Activated CD8-positive, alpha-beta T cell treated with anti-CD3 and anti-CD28 coated beads for 36 hours (primary cell): Measurements from ENCODE around the gene MIPOL1. TPM values are rescaled to one million over a fixed set of nuclear protein-coding genes. Genes with fewer than 3 reads are reported as not detected.
"Not testable (repeated sequence)": the region's sequence is repeated elsewhere in the genome, so short reads cannot be mapped to it uniquely, and the experiment has no call there.

Experiments
- ATAC-seq: fragments of 200-7000 bp; cut with Tn5 transposase; one replicate; pipeline ENCODE4 v1.10.0; 2021; ENCODE audit warnings: mild to moderate bottlenecking, moderate library complexity
- CTCF ChIA-PET: fragments of 350-600 bp; sonication (Branson Sonifier 250); formaldehyde crosslinking; loops from one replicate; lab custom pipeline; 2021; ENCODE audit warnings: antibody characterized with exemption; lab: Charles Lee
- POLR2A ChIA-PET: fragments of 350-600 bp; sonication (Branson Sonifier 250); formaldehyde crosslinking; loops from one replicate; lab custom pipeline; 2021; ENCODE audit warnings: antibody characterized with exemption; lab: Charles Lee
- DNase-seq: peaks from one replicate; pipeline ENCODE4 v3.0.0-alpha.2; 2020
- H3K27ac Mint-ChIP-seq: one replicate; pipeline ENCODE4 v1.8.0; 2021; ENCODE audit warnings: mild to moderate bottlenecking, mixed read lengths
- H3K27me3 Mint-ChIP-seq: one replicate; pipeline ENCODE4 v1.8.0; 2021; ENCODE audit warnings: mixed read lengths
- H3K36me3 Mint-ChIP-seq: one replicate; pipeline ENCODE4 v1.8.0; 2021; ENCODE audit warnings: low read depth, mixed read lengths
- H3K4me1 Mint-ChIP-seq: one replicate; pipeline ENCODE4 v1.8.0; 2021; ENCODE audit warnings: low read depth, mixed read lengths
- H3K4me3 Mint-ChIP-seq: one replicate; pipeline ENCODE4 v1.8.0; 2021; ENCODE audit warnings: mild to moderate bottlenecking, moderate library complexity, mixed read lengths
- H3K9me3 Mint-ChIP-seq: one replicate; pipeline ENCODE4 v1.8.0; 2021; ENCODE audit warnings: mixed read lengths
- intact Hi-C: fragments of 100-400 bp; cut with micrococcal nuclease; formaldehyde crosslinking; loops from one replicate; pipeline ENCODE4 v1.10.0; 2022
- total RNA-seq, 2 experiments: library from RNA; stranded (reverse); gene quantifications; one replicate each; pipeline ENCODE4 v1.2.3, GENCODE V29; 2021
- TF ChIP-seq, protein P1 (sequence below): fragments of 200-600 bp; IDR thresholded peaks from one replicate; pipeline ENCODE4 v1.8.0; 2022; ENCODE audit warnings: antibody characterized with exemption, mild to moderate bottlenecking

MIPOL1 gene
- total RNA-seq, 2 experiments from 2014 or later: not detected

DNA sequence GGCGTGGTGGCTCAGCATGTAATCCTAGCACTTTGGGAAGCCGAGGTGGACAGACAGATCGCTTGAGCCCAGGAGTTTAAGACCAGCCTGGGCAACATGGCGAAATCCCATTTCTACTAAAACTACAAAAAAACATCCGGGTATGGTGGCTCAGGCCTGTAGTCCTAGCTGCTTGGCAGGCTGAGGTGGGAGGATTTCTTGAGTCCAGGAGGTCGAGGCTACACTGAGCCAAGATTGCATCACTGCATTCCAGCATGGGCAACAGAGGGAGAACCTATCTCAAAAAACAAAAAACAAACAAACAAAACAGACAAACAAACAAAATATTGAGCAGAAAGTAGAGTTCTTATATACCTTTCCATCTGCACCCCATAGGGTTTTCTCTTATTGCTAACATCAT lies 16.3 kb upstream of the MIPOL1 start:
- ATAC-seq (no peak), DNase-seq (no peak)
- no peaks in the 10 kb centered on the region for H3K36me3 Mint-ChIP-seq
- ChIA-PET POLR2A (no interaction called here), CTCF (interaction anchor here (1.1 kb wide), 1 partner anchor 49 kb away, joined by 3 read pairs; no protein-coding TSS in a partner anchor)
- intact Hi-C loops: no loop called here
- no peaks in the 10 kb centered on the region for H3K4me1 Mint-ChIP-seq
- TF ChIP-seq, protein P1, sequence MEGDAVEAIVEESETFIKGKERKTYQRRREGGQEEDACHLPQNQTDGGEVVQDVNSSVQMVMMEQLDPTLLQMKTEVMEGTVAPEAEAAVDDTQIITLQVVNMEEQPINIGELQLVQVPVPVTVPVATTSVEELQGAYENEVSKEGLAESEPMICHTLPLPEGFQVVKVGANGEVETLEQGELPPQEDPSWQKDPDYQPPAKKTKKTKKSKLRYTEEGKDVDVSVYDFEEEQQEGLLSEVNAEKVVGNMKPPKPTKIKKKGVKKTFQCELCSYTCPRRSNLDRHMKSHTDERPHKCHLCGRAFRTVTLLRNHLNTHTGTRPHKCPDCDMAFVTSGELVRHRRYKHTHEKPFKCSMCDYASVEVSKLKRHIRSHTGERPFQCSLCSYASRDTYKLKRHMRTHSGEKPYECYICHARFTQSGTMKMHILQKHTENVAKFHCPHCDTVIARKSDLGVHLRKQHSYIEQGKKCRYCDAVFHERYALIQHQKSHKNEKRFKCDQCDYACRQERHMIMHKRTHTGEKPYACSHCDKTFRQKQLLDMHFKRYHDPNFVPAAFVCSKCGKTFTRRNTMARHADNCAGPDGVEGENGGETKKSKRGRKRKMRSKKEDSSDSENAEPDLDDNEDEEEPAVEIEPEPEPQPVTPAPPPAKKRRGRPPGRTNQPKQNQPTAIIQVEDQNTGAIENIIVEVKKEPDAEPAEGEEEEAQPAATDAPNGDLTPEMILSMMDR: no peak
- H3K27ac Mint-ChIP-seq: no peak overlapping the region
- no peaks in the 10 kb centered on the region for H3K27me3 Mint-ChIP-seq
- H3K4me3 Mint-ChIP-seq: no peak overlapping the region
- peaks cover 2% of the 10 kb centered on the region for H3K9me3 Mint-ChIP-seq

DNA sequence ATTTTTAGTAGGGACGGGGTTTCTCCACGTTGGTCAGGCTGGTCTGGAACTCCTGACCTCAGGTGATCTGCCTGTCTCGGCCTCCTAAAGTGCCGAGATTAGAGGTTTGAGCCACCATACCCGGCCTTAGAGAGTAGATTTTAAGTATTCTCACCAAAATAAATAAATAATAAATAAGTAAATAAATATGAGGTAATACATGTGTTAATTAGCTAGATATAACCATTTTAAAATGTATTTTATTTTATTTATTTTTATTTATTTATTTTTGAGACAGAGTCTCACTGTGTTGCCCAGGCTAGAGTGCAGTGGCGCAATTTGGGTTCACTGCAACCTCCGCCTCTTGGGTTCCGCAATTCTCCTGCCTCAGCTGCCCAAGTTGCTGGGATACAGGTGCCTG lies 13.2 kb upstream of the MIPOL1 start:
- H3K36me3 Mint-ChIP-seq, POLR2A ChIA-PET, H3K9me3 Mint-ChIP-seq, H3K27ac Mint-ChIP-seq, H3K4me3 Mint-ChIP-seq, ATAC-seq, CTCF ChIA-PET, intact Hi-C loops, H3K4me1 Mint-ChIP-seq, DNase-seq, H3K27me3 Mint-ChIP-seq: not testable (repeated sequence)

DNA sequence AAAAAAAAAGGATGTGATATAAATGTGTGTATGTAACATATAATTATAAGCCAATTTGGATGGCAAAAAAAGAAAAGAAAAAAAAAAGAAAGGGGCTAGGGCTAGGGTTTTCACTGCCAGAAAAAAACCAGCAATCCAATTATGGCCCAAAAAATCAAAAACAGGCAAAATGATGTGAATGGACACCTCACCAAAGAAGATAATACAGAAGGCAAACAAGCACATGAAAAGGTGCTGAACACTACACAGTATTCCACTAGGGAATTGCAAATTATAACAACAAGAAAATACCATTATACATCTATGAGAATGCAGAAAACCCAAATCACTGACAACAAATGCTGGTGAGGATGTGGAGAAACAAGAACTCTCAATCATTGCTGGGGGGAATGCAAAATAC lies 12.1 kb upstream of the MIPOL1 start:
- H3K4me1 Mint-ChIP-seq: no peaks in the 10 kb centered on the region
- H3K4me3 Mint-ChIP-seq: no peak overlapping the region
- no peak for DNase-seq
- ChIA-PET CTCF (no interaction called here), POLR2A (no interaction called here)
- ATAC-seq: no peak
- intact Hi-C loops: no loop called here
- peaks cover 4% of the 10 kb centered on the region for H3K9me3 Mint-ChIP-seq
- H3K27me3 Mint-ChIP-seq: no peaks in the 10 kb centered on the region
- TF ChIP-seq, protein P1: no peak
- no peaks in the 10 kb centered on the region for H3K36me3 Mint-ChIP-seq
- no peak overlapping the region for H3K27ac Mint-ChIP-seq

DNA sequence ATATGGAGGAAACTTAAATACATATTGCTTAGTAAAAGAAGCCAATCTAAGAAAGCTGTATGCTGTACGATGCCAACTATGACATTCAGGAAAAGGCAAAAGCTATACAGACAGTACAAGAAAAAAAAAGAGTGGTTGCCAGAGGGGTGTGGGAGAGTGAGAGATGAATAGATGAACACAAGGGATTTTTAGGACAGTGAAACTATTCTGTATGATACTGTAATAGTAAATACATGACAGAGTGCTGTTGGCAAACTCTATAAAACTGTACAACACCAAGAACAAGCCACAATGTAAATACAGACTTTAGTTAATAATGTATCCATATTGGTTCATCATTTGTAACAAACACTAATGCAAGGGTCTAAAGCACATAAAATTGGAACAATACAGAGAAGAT lies 10.9 kb upstream of the MIPOL1 start:
- ChIA-PET POLR2A (no interaction called here), CTCF (no interaction called here)
- ATAC-seq (no peak), DNase-seq (no peak)
- TF ChIP-seq, protein P1: no peak
- Mint-ChIP-seq H3K4me1 (no peaks in the 10 kb centered on the region), H3K9me3 (peaks cover 4% of the 10 kb centered on the region), H3K27ac (no peak overlapping the region), H3K4me3 (no peak overlapping the region), H3K27me3 (no peaks in the 10 kb centered on the region), H3K36me3 (no peaks in the 10 kb centered on the region)
- intact Hi-C loops: no loop called here

DNA sequence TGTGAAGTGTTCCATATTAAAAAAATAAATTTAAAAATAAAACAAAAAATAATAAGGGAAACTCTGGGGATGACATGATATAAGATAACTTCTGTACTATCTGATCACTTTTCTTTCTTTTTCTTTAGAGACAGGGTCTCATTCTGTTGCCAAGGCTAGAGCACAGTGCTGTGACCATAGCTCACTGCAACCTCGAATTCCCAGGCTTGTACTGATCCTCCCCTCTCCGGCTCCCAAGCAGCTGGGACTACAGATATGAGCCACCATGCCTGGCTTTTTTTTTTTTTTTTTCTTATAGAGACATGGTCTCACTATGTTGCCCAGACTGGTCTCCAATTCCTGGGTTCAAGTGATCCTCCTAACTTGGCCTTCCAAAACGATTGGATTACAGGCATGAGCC lies 10.4 kb upstream of the MIPOL1 start:
- Mint-ChIP-seq H3K27ac (no peak overlapping the region), H3K4me1 (no peaks in the 10 kb centered on the region), H3K9me3 (peaks cover 2% of the 10 kb centered on the region), H3K4me3 (no peak overlapping the region), H3K36me3 (no peaks in the 10 kb centered on the region), H3K27me3 (no peaks in the 10 kb centered on the region)
- TF ChIP-seq, protein P1: no peak
- POLR2A ChIA-PET: no interaction called here
- no peak for DNase-seq
- ATAC-seq: no peak
- CTCF ChIA-PET: no interaction called here
- intact Hi-C loops: no loop called here

DNA sequence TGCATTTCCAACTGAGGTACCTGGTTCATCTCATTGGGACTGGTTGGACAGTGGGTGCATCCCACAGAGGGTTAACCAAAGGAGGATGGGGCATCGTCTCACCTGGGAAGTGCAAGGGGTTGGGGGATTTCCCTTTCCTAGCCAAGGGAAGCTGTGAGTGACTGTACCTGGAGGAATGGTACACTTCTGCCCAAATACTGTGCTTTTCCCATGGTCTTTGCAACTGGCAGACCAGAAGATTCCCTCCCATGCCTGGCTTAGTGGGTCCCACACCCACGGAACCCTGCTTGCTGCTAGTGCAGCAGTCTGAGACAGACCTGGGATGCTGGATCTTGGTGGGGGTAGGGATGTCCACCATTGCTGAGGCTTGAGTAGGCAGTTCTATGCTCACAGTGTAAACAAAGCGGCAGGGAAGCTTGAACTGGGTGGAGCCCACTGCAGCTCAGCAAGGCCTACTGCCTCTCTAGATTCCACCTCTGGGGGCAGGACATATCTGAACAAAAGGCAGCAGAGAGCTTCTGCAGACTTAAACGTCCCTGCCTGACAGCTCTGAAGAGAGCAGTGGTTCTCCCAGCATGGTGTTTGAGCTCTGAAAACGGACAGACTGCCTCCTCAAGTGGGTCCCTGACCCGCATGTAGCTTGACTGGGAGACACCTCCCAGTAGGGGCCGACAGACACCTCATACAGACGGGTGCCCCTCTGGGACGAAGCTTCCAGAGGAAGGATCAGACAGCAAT lies 9.7 kb upstream of the MIPOL1 start:
- H3K4me1 Mint-ChIP-seq, H3K36me3 Mint-ChIP-seq, intact Hi-C loops, H3K27me3 Mint-ChIP-seq, H3K4me3 Mint-ChIP-seq, ATAC-seq, DNase-seq, CTCF ChIA-PET, POLR2A ChIA-PET, H3K9me3 Mint-ChIP-seq, H3K27ac Mint-ChIP-seq: not testable (repeated sequence)

DNA sequence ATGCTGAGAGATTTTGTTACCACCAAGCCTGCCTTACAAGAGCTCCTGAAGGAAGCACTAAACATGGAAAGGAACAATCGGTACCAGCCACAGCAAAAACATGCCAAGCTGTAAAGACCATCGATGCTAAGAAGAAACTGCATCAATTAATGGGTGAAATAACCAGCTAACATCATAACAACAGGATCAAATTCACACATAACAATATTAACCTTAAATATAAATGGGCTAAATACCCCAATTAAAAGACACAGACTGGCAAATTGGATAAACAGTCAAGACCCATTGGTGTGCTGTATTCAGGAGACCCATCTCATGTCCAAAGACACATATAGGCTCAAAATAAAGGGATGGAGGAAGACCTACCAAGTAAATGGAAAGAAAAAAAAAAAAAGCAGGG lies 8.0 kb upstream of the MIPOL1 start:
- CTCF ChIA-PET, ATAC-seq, intact Hi-C loops, H3K36me3 Mint-ChIP-seq, H3K9me3 Mint-ChIP-seq, H3K27ac Mint-ChIP-seq, H3K4me1 Mint-ChIP-seq, H3K27me3 Mint-ChIP-seq, H3K4me3 Mint-ChIP-seq, POLR2A ChIA-PET, DNase-seq: not testable (repeated sequence)
